Neutrophil (primary cell): ENCODE measurements around the gene HLA-C.
"Not testable (repeated sequence)": the region's sequence is repeated elsewhere in the genome, so short reads cannot be mapped to it uniquely, and the experiment has no call there.

Source experiments
- H3K27ac ChIP-seq: fragments of 200-600 bp; sonication (generic); 2 replicates; pipeline ENCODE4 v1.5.1; 2016; ENCODE audit warnings: mild to moderate bottlenecking, moderate library complexity
- H3K27me3 ChIP-seq: fragments of 200-600 bp; sonication (generic); 2 replicates; pipeline ENCODE4 v1.6.0; 2016; ENCODE audit warnings: mild to moderate bottlenecking
- H3K36me3 ChIP-seq: fragments of 200-600 bp; sonication (generic); 2 replicates; pipeline ENCODE4 v1.5.1; 2017
- H3K4me1 ChIP-seq, 2 experiments: fragments of 200-600 bp in 1 of 2; sonication (generic) in 1 of 2; 1 replicate in 1 of 2; 2 replicates in 1 of 2; pipeline versions ENCODE4 v1.5.1 to v1.6.1; 2013 to 2016; ENCODE audit warnings: low read depth in 1 of 2, low read length in 1 of 2, mild to moderate bottlenecking in 1 of 2, moderate library complexity in 1 of 2; ENCODE audit not compliant: control insufficient read depth in 1 of 2, insufficient read depth in 1 of 2
- H3K4me3 ChIP-seq, 2 experiments: fragments of 200-600 bp in 1 of 2; sonication (generic) in 1 of 2; 1 replicate in 1 of 2; 2 replicates in 1 of 2; pipeline ENCODE4 v1.5.1; 2013 to 2016; ENCODE audit warnings: low read depth in 1 of 2, low read length in 1 of 2, mild to moderate bottlenecking in 1 of 2, moderate library complexity in 1 of 2
- H3K9me3 ChIP-seq: fragments of 200-600 bp; sonication (generic); 2 replicates; pipeline ENCODE4 v1.5.1; 2016
- CTCF ChIP-seq: fragments of 200-600 bp; sonication (generic); IDR thresholded peaks from 2 replicates; pipeline ENCODE4 v1.5.1; 2016; ENCODE audit warnings: antibody characterized with exemption

Gene HLA-C

GRCh38 chr6:31239854-31240253 lies 32.0 kb downstream of the HLA-C start:
- TF ChIP-seq CTCF, result no peak
- Histone ChIP-seq H3K4me1 (peaks cover 6 to 8% of the 10 kb centered on the region in 2 experiments), H3K4me3 (no peak overlapping the region)

GRCh38 chr6:31234101-31234500 lies 37.8 kb downstream of the HLA-C start:
- not testable (repeated sequence) for H3K4me3 ChIP-seq, H3K27ac ChIP-seq, H3K9me3 ChIP-seq, H3K27me3 ChIP-seq, H3K36me3 ChIP-seq
- peaks cover 17 to 33% of the 10 kb centered on the region in 2 experiments for H3K4me1 ChIP-seq

More at GRCh38 chr6:31239854-31240253, 32.0 kb downstream of the HLA-C start:
- Histone ChIP-seq H3K27ac (no peak overlapping the region), H3K36me3 (no peaks in the 10 kb centered on the region), H3K27me3 (no peaks in the 10 kb centered on the region), H3K9me3 (no peaks in the 10 kb centered on the region)

- no peaks in the 10 kb centered on the region for H3K36me3 ChIP-seq
Observed at GRCh38 chr6:31228476-31228875, 43.4 kb downstream of the HLA-C start.

GRCh38 chr6:31227143-31227542 lies 44.7 kb downstream of the HLA-C start:
- Histone ChIP-seq H3K27me3 (no peaks in the 10 kb centered on the region), H3K4me3 (no peak overlapping the region), H3K9me3 (no peaks in the 10 kb centered on the region), H3K27ac (no peak overlapping the region), H3K4me1 (peaks cover 24 to 35% of the 10 kb centered on the region in 2 experiments), H3K36me3 (no peaks in the 10 kb centered on the region)
- TF ChIP-seq CTCF, result no peak

More at GRCh38 chr6:31228476-31228875, 43.4 kb downstream of the HLA-C start:
- no peak for TF ChIP-seq CTCF
- H3K4me1 ChIP-seq, result peaks cover 24 to 35% of the 10 kb centered on the region in 2 experiments
- no peak overlapping the region for H3K4me3 ChIP-seq
- H3K27me3 ChIP-seq, result no peaks in the 10 kb centered on the region
- no peaks in the 10 kb centered on the region for H3K9me3 ChIP-seq
- peak overlapping the region; percentile 82 for H3K27ac ChIP-seq

- H3K36me3 ChIP-seq, result no peaks in the 10 kb centered on the region
- H3K27ac ChIP-seq, result no peak overlapping the region
- peaks cover 28 to 38% of the 10 kb centered on the region in 2 experiments for H3K4me1 ChIP-seq
- no peaks in the 10 kb centered on the region for H3K27me3 ChIP-seq
- no peak overlapping the region for H3K4me3 ChIP-seq
- H3K9me3 ChIP-seq, result no peaks in the 10 kb centered on the region
- TF ChIP-seq CTCF, result no peak
Observed at GRCh38 chr6:31225735-31226134, 46.2 kb downstream of the HLA-C start.

- Histone ChIP-seq H3K4me3 (no peak overlapping the region), H3K27me3 (no peaks in the 10 kb centered on the region), H3K4me1 (peaks cover 28 to 32% of the 10 kb centered on the region in 2 experiments), H3K27ac (no peak overlapping the region), H3K9me3 (no peaks in the 10 kb centered on the region), H3K36me3 (no peaks in the 10 kb centered on the region)
- TF ChIP-seq CTCF, result no peak
Observed at GRCh38 chr6:31222496-31222895, 49.4 kb downstream of the HLA-C start.
